Stimulated activated CD4-positive, alpha-beta T cell treated with anti-CD3 and anti-CD28 coated beads, TNF-alpha, amount 100 ng/mL, for 1 hour (primary cell): ENCODE results near the gene LONP1.

Source experiments
- DNase-seq, 3 donors: peaks; one replicate each; pipeline ENCODE4 v3.0.0-alpha.2; 2020; ENCODE audit warnings: low read depth in 3 of 3, low spot score in 1 of 3

Gene LONP1

DNA sequence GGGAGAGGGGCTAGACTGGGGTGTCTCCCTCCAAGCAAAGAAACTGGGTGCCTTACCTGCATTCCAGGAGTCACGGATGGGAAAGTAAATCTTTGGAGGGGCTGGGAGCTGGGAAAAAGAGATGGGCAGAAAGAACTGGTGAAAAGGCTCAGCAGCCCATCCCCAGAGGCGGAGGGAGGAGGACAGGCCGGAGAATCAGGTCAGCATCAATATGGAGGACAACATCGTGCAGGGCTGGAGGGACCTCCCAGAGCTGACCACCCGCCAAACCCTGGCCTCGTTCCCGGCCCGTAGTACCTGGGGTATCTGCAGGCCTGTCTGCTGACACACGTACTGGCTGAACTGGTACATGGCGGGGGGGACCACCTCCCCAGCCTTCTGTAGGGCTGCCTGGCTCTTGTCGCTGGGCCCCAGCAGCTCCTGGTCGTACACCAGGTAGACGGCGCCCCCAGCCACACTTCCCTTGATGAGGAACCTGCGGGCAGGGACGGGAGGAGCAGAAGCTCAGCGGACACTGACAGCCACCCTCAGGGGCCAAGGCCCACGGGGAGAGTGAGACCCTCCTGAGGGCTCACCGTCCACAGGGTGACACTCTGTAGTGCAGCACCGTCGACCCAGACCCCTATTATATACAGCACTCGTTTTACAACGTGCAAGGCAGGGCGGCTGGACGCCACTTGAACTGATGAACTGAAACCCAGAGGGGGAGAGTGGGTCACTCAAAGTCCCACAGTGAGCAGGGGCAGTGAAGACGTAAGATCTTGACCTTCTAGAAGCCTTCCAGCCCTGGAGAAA is 40.5 kb downstream of the LONP1 start:
- no peak for DNase-seq

DNA sequence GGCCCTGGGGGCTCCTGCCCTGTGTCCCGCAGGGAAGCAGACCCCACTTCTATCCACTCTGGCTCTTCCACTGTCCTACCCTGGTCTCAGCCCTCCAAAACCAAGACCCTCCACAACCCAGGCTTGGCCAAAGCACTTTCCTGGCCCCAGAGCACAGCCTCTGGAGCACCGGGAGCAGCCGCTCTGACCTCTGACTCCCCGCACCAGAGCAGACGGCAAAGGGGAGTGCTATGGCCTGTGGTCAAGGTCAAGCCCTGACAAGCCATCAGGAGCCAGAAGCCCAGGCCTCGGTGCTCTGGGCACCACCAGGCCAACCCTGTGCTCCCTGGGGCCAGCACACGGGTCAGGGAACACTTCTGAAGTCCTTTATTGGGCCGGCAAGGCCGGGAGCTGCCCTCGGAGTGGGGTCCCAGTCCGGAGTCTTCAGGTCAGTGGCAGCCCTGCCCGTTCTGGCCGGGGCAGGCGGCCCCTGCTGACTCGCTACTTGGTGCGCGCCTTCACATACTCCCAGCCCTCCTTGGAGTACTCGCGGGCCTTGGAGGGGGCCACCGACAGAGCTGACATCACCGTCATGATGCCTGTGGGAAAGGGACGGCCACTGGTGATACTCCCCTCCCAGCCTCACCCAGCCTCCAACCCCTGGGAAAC is 41.8 kb downstream of the LONP1 start:
- DNase-seq: no peak

DNA sequence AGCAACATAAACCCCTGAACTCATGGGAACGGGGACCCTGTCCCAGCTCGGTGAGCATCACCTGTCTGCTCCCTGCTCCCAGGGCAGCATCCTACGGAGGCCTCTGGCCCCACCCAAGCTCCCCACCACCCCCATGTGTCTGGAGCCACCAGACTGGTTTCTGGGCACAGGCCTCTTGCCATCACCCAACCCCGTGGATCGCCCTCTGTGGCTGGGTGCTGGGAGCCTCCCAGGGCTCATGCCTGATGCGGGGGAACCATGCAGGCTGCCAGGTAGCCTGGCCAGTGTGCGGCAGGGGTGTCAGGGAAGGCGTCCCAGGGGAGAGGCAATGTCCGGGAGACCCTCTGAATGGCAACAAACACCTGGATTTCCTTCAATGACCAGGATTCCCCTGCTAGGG is 42.4 kb downstream of the LONP1 start:
- no peak for DNase-seq

DNA sequence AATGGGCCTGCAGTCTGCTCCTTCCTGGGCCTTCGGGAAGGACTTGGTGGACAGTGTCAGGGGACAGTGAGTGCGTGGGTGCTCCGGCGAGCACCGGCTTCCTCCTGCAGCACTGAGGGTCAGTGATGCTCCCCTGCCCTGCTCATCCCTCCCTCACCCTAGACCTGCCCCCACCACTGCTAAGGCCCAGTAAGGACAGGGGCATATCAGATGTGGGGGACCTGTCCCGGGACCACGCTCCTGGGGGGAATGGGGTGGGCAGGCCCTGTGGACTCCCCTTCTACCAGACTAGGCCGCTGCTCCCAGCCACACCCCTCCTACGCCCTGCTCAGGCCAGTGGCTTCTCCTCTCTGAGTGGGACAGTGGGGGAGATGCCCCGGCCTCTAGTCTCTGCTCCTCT is 42.8 kb downstream of the LONP1 start:
- no peak for DNase-seq

DNA sequence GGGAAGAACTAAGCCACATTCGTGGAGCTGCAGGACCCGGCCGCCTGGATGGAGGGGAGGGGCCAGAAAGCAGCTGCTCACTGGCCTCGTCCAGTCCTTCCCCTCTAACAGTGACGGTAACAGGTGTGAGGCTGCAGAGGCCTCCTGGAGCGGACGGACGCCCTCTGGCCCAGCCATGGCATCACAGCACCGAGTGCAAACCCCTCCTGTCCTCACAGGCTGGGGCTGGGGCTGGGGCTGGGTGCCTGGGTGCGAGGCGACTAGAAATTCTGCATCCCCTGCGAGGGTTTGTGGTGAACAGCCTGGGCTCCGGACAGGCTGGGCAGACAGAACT is 43.2 kb downstream of the LONP1 start:
- DNase-seq: no peak

DNA sequence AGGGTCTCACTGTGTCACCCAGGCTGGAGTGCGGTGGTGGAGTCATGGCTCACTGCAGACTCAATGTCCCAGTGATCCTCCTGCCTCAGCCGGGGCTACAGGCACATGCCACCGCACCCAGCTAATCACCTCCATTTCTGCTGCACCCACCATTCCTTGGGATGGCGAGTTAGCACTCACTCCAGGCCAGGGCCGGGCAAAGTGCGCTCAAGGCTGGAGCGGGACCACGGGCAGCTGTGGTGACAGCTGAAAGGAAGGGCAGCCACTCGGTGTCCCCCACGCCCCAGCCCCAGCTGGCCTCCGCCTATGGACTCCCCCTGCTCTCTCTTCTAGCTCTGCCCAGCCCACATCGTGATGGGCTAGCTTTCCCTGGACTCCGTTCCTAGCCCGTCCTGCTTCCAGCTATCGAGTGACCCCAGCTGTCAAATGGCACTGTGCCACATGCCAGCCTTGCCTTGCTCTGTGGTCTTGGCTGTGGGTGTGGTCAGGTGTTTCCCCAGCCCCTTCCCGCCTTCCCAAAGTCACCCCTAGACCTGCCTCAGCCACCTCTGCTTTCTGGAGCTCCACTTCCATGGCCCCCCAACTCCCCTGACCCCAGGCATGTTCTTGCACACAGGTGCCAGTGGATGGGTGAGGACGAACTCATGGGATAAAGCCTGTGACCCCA is 43.7 kb downstream of the LONP1 start:
- DNase-seq: no peak

DNA sequence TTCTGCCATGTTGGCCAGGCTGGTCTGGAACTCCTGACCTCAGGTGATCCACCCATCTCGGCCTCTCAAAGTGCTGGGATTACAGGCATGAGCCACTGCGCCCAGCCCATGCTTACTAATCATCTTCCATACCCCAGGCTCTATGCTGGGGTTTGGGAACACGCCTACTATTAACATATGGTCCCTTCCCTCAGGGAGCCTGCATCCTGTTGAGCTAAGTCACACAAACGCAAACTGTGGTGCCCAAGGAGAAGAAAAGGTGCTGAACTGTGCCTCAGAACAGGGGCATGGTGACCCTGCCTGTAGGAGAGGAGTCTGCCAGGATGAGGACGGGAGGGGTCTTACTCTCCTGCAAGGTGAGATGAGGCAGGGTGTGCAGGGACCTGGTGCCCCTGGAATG is 45.2 kb downstream of the LONP1 start:
- no peak for DNase-seq

DNA sequence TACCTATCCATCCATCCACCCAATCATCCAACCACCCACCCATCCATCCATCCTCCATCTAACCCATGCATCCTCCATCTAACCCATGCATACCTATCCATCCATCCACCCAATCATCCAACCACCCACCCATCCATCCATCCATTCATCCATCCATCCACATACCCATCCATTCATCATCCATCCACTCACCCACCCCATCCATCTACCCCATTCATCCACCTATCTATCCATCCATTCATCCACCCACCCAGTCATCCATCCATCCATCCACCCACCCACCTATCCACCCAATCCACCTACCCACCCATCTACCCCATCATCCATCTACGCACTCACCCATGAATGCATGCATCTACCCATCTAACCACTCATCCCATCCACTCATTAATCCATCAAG is 46.2 kb downstream of the LONP1 start:
- no peak for DNase-seq

DNA sequence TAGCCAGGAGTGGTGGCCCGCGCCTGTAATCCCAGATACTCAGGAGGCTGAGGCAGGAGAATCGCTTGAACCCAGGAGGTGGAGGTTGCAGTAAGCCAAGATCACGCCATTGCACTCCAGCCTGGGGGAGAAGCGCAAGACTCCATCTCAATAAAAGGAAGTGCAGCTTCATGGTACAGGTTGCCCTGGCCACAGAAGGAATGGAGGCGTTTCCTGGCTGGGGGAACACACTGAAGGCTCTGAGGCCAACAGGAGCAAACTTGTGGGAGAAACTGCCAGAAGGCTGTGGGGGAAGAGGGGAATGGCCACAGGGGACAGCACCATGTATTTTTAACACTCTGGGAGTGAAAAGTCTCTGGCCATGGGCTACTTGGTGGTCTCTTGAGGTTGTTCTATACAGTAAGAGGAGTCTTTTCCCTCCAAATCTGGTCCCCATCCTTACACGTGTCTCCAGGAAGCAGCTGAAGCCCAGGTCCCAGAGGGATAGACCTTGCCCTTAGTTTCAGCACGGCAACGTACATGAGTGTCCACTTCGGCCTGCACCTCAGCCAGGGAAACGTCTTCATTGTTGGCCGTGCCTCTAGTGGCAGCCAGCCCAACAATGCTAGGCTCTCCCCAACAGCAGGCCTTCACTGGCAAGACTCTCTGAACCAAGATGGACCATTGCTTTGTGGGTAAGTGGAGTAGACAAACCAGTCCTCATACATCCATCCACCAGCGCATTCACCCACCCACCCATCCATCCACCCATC is 47.1 kb downstream of the LONP1 start:
- no peak for DNase-seq

DNA sequence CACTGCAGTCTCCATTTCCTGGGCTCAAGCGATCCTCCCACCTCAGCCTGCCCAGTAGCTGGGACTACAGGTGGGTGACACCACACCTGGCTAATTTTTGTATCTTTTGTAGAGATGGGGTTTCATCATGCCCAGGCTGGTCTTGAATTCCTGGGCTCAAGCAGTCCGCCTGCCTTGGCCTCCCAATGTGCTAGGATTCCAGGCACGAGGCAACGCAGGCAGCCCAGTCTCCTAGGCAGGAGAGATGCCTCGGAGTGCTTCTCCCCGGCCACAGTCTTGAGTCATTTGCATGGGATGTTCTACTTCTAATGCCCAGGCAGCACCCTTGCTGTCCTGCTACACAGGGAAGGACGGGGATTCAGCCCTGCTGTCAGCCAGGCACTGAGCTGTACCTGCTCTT is 48.3 kb downstream of the LONP1 start:
- DNase-seq: no peak

DNA sequence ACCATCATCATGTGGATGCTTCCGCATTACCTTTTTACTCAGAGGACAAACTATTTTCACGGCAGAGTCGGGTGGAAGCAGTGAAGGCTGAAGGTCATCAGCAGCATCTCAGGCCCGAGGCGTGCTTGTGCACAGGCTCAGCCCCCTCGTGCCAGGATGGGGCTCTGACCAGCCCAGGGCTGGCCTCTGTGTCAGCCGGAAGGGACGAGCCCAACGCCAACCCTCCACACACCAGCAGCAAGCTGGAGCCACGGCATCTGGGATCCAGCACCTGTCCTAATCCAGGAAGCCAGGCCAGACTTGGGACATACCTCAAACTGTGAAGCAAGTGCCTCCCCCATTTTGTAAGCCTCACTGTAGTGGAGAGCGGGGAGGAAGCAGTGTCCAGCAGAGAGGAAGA is 50.7 kb downstream of the LONP1 start:
- no peak for DNase-seq

DNA sequence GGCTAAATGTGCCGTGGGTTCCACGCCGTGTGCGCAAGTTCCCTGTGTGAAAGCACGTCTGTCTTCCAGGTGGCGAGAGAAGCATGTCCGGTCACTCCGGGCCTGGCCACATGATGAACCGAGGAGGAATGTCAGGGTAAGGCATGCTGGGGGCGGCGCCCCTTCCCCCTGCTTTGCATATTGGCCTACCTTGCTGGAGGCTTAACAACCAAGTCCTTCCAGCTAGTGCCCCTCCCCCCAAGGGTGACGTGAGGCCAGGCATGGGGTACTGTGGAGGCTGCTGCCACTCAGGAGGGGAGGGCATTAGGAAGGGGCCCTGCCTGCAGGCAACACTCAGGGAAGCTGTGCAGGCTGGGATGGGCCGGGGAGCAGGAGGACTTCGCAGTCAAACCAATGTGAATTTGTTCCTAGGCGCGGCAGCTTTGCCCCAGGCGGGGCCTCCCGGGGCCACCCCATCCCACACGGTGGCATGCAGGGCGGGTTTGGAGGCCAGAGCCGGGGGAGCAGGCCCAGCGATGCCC is 52.1 kb downstream of the LONP1 start:
- DNase-seq: no peak

DNA sequence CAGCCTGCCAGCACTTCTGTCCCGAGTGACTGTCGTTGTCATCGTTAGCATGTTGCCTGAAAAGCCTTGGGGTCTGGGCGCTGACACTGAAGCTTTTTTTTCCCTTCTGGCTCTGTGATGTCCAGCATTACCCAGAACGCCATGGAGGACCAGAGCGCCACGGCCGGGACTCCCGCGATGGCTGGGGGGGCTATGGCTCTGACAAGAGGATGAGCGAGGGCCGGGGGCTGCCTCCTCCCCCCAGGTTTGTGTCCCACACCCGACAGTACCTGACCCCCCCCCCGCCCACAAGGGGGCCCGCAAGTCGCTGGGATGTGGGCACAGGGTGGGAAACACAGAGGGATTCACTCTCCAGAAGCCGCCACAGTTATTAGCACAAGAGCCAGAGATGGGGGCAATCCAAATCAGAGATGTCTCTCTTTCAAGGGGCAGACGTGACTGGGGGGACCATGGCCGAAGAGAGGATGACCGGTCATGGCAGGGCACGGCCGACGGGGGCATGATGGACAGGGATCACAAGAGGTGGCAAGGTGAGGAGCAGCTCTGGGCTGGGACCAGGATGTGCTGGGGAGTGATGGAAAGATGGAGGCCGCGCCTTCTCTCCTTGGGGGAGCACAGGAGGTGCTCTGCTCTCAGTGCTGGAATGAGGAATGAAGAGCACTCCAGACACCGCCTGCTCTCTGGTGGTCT is 52.9 kb downstream of the LONP1 start:
- DNase-seq: no peak

DNA sequence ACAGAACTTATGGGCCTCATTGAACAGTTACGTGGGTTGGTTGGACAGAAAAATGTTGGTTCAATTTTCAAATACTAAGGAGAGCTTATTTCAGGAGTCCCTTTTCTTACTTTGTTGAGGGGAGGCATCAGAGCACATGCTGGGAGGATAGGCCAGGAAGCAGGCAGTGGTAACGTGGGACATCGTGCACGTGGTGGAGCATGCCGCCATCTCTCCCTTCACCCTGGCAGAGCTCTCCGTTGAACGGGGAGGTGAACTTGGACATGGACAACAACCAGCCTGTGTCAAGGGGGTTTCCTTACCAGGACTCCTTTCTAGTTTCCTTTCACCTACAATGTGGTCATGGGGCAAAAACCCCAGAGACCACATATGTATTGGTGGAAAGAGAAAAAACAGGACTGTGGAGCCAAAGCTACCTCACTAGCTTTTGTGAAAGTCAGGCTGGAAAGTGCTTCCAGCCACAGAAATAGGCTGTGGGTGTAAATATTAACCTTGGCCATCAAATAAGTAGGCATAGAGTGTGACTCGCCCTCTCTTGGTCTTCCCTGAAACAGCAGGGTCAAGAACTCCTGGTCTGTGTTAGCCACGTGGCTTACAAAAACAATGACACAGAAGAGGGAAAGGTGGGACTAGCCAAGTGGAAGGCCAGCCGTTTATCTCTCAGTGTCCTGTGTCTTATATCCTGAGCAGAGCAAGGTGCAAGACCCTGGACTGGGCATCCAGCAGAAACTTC is 54.0 kb downstream of the LONP1 start:
- no peak for DNase-seq

DNA sequence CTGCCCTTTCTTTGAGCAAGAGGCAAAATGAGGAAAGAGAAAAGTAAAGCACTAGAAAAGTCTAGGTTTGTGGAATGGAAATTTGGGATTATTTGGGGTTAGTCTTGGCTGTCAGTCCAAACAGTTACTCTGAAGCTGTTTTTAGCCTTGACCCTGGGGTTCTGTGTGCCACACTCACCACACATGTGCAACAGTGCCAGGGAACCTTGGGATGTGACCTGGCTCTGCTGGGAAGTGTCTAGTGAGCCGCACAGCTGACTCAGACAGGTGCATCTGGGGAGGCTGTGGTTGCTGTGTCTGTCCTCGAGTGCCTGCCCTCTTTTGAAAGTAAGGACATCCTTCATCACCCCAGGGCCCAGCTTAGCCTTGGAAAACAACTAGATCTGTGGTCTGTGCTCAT is 55.4 kb downstream of the LONP1 start:
- no peak for DNase-seq

DNA sequence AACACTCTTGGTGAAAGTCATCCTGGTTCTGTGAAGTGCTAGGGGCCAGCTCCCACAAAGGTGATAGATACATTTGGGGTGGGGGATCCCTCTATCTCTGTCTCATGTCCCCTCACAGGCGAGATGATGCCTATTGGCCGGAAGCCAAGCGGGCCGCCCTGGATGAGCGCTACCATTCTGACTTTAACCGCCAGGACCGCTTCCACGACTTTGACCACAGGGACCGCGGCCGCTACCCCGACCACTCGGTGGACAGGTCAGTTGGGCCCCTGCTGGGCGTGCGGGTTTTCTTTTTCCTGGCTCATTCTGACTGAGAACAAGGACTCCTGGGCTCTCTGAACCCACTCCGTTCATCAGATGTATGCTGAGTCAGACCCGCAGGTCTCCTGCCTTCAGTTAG is 56.0 kb downstream of the LONP1 start:
- no peak for DNase-seq

DNA sequence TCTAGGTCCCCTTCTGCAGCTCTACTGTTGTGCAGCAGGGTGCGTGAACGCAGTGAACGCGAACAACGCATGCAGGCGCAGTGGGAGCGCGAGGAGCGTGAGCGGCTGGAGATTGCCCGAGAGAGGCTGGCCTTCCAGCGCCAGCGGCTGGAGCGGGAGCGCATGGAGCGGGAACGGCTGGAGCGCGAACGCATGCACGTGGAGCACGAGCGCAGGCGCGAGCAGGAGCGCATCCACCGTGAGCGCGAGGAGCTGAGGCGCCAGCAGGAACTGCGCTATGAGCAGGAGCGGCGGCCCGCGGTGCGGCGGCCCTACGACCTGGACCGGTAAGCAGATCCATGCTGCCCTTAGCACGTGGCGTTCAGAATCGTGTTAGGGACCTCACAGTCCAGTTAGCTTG is 58.5 kb downstream of the LONP1 start:
- DNase-seq: no peak

DNA sequence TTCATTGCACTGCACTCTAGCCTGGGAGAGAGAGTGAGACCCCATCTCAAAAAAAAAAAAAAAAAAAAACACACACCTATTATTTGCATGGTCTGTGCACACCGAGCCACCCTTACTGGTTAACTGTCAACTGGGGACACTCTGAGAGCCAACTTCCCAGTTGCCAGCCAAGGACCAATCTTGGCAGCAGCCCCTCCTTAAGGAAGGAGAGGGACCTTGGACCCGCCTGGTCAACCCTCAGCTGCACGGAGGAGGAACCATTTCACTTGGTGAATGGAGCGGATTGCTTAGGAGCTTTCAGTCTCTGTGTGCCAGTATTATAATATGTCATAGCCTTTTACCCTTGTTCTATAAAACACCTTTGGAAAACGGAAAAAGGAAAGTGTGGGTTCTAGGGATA is 64.5 kb downstream of the LONP1 start:
- no peak for DNase-seq

DNA sequence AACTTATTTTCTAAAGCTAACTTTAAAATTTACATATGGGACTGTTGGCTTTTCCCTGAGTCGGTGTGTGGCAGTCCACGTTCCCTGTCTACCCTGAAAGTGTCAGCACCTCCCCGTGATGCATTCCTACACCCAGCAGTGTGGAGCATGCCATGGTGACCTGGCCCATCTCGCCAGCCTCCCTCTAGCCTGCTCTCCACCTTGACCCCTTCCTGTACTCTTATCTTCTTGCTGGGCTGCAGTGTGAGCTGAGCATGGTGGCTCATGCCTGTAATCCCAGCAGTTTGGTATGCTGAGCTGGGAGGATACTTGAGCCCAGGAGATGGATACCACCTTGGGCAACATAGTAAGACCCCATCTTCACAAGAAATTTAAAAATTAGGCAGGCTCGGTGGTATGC is 65.0 kb downstream of the LONP1 start:
- no peak for DNase-seq

DNA sequence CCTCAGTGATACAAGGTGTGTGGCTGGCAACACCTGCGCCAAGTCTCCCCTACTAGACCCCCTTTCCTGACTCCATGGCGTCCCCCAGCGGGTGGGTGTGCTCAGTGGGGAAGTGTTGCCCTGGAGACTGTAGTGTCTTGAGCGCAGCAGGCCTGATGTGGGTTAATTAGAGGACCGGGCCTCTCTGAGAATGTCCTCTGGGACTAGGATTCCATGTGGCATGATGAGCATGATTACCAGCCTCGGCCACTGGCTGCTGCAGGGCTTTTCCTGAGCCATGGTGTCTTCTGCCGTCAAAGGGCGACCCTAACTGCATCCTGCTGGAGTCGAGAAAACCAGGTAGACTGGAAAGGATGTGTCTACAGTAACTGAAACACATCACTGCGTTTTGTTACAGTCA is 67.7 kb downstream of the LONP1 start:
- no peak for DNase-seq
